Activated gamma-delta T cell treated with Interleukin-2 at 50 U/mL for 16 hours (primary cell): ENCODE measurements around the gene MED12.
"Not testable (repeated sequence)": the region's sequence is repeated elsewhere in the genome, so short reads cannot be mapped to it uniquely, and the experiment has no call there.

ENCODE experiments used
- DNase-seq: peaks from one replicate; pipeline ENCODE4 v3.0.0-alpha.2; 2020

MED12 gene

DNA sequence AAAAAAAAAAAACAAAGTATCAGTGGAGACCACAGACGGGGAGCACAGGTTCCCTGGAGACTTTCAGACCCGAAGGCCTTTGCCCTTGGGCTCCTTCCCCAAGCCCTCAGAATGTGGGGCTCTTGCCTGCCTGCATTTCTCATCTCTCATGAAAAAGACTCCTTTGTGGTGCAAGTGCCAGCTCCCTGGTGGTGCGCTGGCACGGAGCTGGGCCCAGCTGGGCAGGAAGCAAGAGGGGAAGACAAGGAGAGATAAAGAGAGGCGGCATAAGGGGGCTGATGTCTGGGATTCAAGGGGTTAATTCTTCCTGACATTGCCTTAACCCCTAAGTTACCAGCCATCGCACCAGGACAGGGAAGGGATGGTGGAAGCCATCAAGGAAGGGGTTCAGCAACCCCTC, 48.1 kb downstream of the MED12 start:
- DNase-seq = no peak

- DNase-seq = no peak
Observed at GRCh38 chrX:71167031-71167781, 48.8 kb downstream of the MED12 start.

GRCh38 chrX:71168134-71168533, 49.7 kb downstream of the MED12 start:
- no peak for DNase-seq

- DNase-seq = no peak
Observed at GRCh38 chrX:71169586-71169985, 51.2 kb downstream of the MED12 start.

DNA sequence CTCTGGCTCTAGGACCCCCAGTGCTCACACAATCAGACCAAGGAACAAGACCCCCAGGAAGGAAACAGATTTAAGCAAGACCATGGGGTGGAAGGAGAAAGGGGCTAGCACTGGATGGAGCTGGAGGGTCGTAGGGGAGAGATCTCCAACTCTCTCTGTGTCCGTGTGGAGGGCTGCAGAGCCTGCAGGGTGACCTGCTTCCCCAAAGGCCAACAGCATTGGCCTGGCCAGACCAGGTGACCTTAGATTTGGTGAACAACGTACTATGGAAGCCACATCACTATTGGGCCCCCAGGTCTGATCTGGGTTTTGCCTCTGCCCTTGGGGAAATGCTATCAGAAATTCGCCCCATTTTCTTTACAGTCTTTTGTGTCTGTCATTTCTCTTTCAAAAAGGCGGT, 52.3 kb downstream of the MED12 start:
- DNase-seq = no peak

DNA sequence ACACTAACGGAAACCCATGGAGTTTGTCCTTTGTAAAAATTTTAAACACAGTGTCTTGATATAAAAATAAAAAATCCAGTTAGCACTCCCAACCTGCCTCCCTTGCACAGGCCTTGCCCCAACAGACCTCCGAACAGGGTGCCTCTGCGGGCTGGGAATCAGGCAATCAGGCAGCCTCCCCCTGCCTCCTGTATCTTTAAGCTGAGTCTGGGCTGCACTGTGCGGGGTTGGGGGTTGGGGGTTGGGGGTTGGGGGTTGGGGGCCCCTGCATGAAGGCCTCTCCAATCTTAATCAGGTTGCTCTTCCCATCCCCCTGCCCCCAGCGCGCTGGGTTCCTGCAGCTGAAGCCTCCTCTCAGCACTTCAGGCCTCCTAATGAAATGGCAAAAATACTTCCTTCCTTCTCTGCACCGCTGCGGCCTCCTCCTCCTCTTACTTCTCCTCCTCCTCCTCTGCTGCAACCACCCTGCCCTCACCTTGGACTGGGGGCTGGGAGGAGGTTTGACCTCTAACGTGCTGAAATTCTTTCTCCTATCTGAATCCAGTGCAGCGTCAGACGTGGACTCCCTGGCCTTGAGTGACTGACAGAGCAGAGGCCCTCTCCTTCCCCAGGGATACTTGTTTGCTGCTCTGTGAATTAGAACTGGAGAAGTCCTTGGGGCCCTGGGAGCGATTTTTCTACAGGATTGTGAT, 52.9 kb downstream of the MED12 start:
- no peak for DNase-seq

DNA sequence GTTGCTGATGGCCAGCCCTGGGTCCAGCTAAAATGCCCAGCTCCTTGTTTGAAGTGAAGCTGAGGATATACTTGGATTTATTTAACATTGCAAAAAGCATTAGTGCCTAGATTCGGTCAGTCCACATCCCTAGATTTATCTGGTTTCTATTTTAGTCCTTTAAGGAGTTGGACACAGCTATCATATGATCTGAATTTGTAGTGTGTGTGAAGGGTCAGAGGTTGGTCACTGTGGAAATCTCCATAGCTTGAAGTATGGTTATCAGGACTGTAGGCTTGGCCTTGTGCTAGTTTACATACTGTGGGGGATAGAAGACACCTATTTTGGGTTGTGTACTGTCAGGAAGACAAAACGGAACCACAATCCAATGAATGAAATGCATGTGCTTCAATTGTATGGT, 55.0 kb downstream of the MED12 start:
- DNase-seq = no peak

DNA sequence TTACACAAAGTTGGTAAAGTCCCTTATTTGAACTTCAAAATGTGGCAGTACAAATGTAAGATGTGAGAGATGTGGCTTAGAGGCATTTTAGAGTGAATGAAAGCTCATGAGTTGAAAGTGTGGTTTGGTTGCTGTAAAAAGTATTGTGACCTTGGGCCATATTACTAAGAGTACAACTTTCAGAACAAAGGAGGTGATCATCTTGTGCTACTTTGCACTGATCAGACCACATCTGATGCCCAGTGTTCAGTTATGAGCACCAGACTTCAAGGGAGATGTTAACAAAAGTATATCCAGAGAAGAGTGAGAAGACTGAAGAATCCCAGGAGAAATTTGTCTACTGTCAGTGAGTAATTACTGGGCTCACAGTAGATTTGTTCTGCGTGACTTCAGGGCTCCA, 56.4 kb downstream of the MED12 start:
- DNase-seq = no peak

GRCh38 chrX:71175531-71175930, 57.1 kb downstream of the MED12 start:
- DNase-seq = no peak

GRCh38 chrX:71177327-71177726, 58.9 kb downstream of the MED12 start:
- DNase-seq = no peak

DNA sequence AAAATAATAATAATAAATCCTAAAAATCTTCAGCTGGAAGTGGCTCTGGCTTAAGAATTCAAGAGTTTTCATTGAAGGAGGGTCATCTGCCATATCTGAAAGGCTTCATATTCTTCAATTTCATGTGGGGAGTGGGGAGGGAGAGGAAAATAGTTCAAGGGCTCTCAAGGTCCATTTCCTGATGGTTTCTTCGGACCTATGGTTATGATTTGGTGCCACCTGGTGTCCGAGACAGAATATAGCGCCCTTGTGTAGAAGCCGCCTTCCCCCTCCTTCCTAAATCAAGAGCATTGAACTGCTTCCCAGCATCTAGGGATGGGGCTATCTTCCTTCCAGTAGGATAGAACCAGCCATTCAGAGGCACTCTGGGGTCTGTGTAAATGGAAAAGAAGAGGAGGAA, 60.5 kb downstream of the MED12 start:
- DNase-seq = peak; percentile 45

- not testable (repeated sequence) for DNase-seq
Observed at GRCh38 chrX:71180579-71181265, 62.3 kb downstream of the MED12 start.

- peak; percentile 24 for DNase-seq
Observed at GRCh38 chrX:71181558-71181909, 63.1 kb downstream of the MED12 start.

DNA sequence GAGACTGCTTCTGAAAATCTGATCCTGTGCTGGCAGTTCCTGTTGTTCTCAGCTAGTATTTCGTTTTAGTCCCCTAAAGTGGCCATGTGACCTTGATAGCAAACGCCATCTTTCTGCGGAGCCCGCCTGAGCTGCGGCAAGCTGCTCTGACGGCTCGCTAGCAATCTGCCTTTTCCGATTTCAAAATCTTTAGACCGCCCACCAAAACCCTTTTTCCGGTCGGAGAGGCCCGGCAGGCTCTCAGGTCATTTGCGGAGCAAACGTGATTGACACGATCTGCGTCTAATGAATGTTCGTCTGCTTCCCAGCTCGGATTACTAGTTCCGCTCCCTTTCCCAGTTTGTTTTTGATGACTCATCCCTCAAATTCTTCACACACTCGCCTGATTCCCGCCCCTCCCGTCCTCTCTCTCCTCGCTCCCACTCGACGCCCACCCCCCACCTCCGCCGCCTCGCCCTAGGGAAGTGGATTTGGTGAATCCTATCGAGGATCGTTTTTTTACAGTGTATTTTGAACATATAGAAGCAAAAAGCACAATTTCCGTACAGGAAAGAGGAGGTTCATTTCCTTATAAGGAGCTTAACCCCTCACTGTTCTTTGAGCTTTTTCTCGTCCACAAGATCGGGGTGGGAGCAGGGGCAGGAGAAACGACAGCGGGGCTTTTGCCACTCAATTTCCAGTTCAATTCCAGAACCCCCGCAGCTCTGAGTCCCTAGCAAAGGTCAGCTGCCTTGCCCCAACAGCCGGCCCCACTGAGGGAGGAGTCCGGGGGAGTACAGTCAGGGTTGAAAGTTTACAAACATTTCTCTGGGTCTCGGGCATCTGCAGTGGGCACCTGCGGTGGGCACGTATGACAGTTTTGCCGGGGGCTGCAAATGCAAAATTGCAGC, 63.8 kb downstream of the MED12 start:
- DNase-seq = peak; percentile 77

- DNase-seq = no peak
Observed at GRCh38 chrX:71182871-71183270, 64.5 kb downstream of the MED12 start.

DNA sequence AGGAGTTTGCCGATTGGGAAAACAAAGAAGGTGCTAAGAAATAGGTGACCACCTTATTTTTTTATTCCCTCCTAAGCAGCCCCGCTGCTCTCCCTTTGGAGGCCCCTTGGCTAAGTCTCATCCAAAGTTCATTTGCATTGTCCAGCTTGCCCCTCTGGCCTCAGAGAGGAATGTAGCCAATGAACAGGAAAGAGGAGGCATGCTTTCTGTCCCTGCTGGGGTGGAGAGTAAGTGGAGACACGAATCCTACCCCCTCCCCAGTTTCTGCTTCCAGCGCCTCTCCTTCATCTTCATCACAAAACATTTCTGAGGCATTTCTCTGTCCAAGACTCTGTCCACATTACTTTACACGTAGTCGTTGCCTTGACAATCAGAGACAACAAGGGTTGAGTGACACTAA, 64.9 kb downstream of the MED12 start:
- no peak for DNase-seq

DNA sequence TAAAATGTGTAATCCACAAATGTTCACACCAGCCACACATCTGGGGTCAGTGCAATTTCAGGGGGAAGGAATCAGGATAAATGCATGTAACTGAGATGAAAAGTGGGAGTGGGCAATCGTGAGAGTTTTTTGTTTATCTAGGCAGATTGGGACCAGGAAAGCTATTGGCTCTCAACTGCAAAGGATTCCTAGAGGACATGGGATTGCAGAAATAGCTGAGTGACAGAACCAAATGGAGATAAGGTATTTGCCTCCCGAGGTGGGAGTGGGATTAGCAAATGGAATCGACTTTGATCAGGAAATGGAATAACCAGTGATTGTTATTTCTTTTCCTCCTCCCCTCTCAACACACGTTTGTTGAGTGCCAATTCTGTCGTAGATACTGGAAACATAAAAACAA, 65.7 kb downstream of the MED12 start:
- no peak for DNase-seq

DNA sequence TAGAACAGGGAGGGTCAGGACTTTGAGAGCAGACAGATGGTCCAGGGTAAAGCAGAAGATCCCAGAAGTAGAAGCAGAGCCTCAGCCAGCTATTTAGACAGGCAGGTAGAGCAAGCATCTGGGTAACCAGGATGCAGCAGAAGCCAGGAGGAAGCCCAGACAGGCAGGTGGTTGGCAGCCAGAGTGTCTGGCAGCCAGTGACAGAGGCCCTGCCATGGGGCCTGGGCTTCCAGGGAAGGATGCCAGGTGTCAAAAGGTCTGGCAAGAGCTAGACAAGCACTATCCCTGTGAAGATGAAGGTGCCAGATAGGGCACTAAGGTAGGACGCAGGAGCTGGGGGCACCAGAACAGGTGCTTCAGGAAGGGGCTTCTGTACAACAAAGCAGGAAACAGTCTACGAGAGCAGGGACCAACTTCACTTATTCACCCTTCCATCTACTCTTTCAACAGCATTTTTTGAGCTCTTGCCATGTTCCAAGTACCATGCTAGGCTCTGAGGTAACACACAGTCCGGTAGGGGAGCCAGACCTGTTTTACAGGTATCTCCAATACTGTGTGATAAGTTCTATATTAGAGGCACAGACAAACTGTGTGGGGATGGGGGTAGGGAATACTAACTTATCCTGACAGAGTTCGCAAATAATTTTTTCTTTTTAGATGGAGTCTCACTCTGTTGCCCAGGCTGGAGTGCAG, 66.6 kb downstream of the MED12 start:
- DNase-seq = no peak

- no peak for DNase-seq
Observed at GRCh38 chrX:71191248-71191647, 72.9 kb downstream of the MED12 start.
